HepG2 (cell line): Measurements from ENCODE around the gene ZNF276. TPM values are rescaled to one million over a fixed set of nuclear protein-coding genes. Genes with fewer than 3 reads are reported as not detected.

ENCODE experiments used
- CENPX ChIP-seq: sonication (generic); formaldehyde crosslinking; IDR thresholded peaks from 2 replicates; pipeline ENCODE4 v1.9.0; 2021; ENCODE audit warnings: mild to moderate bottlenecking, missing genetic modification reagents, moderate library complexity
- CHCHD3 ChIP-seq: sonication (generic); formaldehyde crosslinking; IDR thresholded peaks from 2 replicates; pipeline ENCODE4 v1.8.0; 2022; ENCODE audit warnings: mild to moderate bottlenecking, missing genetic modification reagents, moderate library complexity
- ERF ChIP-seq: IDR thresholded peaks from 2 replicates; pipeline ENCODE4 v1.6.1; 2018; ENCODE audit warnings: missing biosample characterization, missing genetic modification reagents
- GPN1 ChIP-seq: sonication (generic); formaldehyde crosslinking; IDR thresholded peaks from 2 replicates; pipeline ENCODE4 v1.5.1; 2020; ENCODE audit warnings: missing genetic modification reagents, borderline replicate concordance
- HES4 ChIP-seq: sonication (generic); formaldehyde crosslinking; IDR thresholded peaks from 2 replicates; pipeline ENCODE4 v1.9.0; 2021; ENCODE audit warnings: mild to moderate bottlenecking, missing genetic modification reagents, borderline replicate concordance
- PAF1 ChIP-seq: IDR thresholded peaks from 2 replicates; pipeline ENCODE4 v1.6.1; 2016; ENCODE audit warnings: missing genetic modification reagents, missing compliant biosample characterization
- REL ChIP-seq: sonication (generic); formaldehyde crosslinking; conservative IDR thresholded peaks from 2 replicates; pipeline ENCODE4 v1.8.0; 2022; ENCODE audit warnings: mild to moderate bottlenecking, missing genetic modification reagents, moderate library complexity
- SSRP1 ChIP-seq: IDR thresholded peaks from 2 replicates; pipeline ENCODE4 v1.6.1; 2016; ENCODE audit warnings: control low read depth
- ZBTB1 ChIP-seq: sonication (generic); formaldehyde crosslinking; IDR thresholded peaks from 2 replicates; pipeline ENCODE4 v1.4.0; 2020; ENCODE audit warnings: missing genetic modification reagents, borderline replicate concordance
- ZC3H4 ChIP-seq: sonication (generic); formaldehyde crosslinking; IDR thresholded peaks from 2 replicates; pipeline ENCODE4 v1.4.0; 2020; ENCODE audit warnings: missing genetic modification reagents, borderline replicate concordance
- ZFP36L1 ChIP-seq: sonication (generic); formaldehyde crosslinking; IDR thresholded peaks from 2 replicates; pipeline ENCODE4 v1.8.0; 2022; ENCODE audit warnings: mild to moderate bottlenecking, missing genetic modification reagents, moderate library complexity
- ZNF296 ChIP-seq: sonication (generic); formaldehyde crosslinking; conservative IDR thresholded peaks from 2 replicates; pipeline ENCODE4 v1.5.0; 2020; ENCODE audit warnings: mild to moderate bottlenecking, missing genetic modification reagents
- ZNF326 ChIP-seq: sonication (generic); formaldehyde crosslinking; IDR thresholded peaks from 2 replicates; pipeline ENCODE4 v1.4.0; 2020; ENCODE audit warnings: missing genetic modification reagents, borderline replicate concordance
- ZNF451 ChIP-seq: sonication (generic); formaldehyde crosslinking; IDR thresholded peaks from 2 replicates; pipeline ENCODE4 v1.5.0; 2020; ENCODE audit warnings: mild to moderate bottlenecking, missing genetic modification reagents
- polyA plus RNA-seq, 8 experiments: library from polyadenylated mRNA; depleted of rRNA in 3 of 8; stranded (reverse) in 7 of 8; unstranded in 1 of 8; fragments of >200 nt; fragmentation: Illumina TruSeq in 4 of 8; extraction: Trizol in 4 of 8; gene quantifications; 2 replicates each; pipeline versions ENCODE4 v1.2.1 to v1.2.3, GENCODE V29; 2011 to 2016; ENCODE audit warnings: low read depth in 4 of 8, missing spikeins in 1 of 8, mixed read lengths in 1 of 8; ENCODE audit not compliant: insufficient read depth in 1 of 8
- total RNA-seq, 5 experiments: library from RNA; depleted of rRNA; stranded (reverse); fragments of >200 nt; fragmentation: Illumina TruSeq; extraction: Trizol; gene quantifications; 2 replicates each; pipeline ENCODE4 v1.2.3, GENCODE V29; 2016; ENCODE audit warnings: low read depth in 1 of 5
- TF ChIP-seq, protein P1 (sequence below): IDR thresholded peaks from 2 replicates; pipeline ENCODE4 v1.4.0; 2020; ENCODE audit warnings: mild to moderate bottlenecking, missing genetic modification reagents
- TF ChIP-seq, protein P2 (sequence below): IDR thresholded peaks from 2 replicates; pipeline ENCODE4 v1.6.1; 2016; ENCODE audit warnings: low read depth, borderline replicate concordance
- TF ChIP-seq, protein P3 (sequence below): sonication (generic); formaldehyde crosslinking; IDR thresholded peaks from 2 replicates; pipeline ENCODE4 v1.4.0; 2020; ENCODE audit warnings: missing genetic modification reagents, borderline replicate concordance
- TF ChIP-seq, protein P4 (sequence below): sonication (generic); formaldehyde crosslinking; IDR thresholded peaks from 2 replicates; pipeline ENCODE4 v1.4.0; 2020; ENCODE audit warnings: mild to moderate bottlenecking, missing genetic modification reagents
- TF ChIP-seq, protein P5 (sequence below): sonication (generic); formaldehyde crosslinking; IDR thresholded peaks from 2 replicates; pipeline ENCODE4 v1.9.0; 2021; ENCODE audit warnings: missing genetic modification reagents, borderline replicate concordance

ZNF276 gene
- total and polyA plus RNA-seq, 2 of the 13 experiments (the other 11 are each of a cell fraction or from before 2014, with no cell fraction given) = 17.7 to 18.0 TPM

DNA sequence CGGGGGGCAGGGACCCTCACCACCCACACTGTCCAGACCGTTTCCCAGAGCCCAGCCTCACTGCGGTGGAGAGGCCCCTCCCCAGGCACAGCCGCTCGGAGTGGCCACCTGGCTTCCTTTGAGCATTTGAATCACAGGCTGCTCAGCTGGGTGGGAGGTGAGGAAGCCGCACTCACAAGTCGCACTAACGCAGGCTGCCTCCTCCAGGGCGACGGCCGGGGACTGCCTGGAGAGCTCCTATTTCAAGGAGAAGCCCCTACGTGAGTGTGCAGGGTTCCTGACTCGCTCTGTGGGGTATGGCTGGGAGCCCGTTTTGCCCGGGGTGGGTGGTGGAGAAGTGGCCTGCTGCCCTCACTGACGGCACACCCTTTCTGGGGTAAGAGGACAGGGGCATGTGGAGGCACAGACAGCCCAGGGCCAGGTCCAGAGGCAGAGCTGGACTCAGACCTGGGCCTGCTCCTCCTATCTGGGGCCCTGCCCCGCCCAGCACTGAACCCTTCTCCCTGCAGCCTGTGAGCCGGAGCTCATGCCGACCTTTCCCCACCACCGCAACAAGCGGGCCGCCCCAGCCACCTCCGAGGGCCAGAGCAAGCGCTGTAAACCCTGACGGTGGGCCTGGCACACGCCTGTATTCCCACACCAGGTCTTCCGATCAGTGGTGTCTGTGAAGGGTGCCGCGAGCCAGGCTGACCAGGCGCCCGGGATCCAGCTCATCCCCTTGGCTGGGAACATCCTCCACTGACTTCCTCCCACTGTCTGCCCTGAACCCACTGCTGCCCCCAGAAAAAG is 26.1 kb upstream of the ZNF276 start (continued):
- TF ChIP-seq ZC3H4 (CRISPR knock-in tag) (peak; percentile 34; the same call in 1 of the 2 replicates), HES4 (no peak), ZNF326 (CRISPR knock-in tag) (peak; percentile 53; the same call in 1 of the 2 replicates), SSRP1 (CRISPR knock-in tag) (no peak; the same call in 1 of the 2 replicates), CHCHD3 (no peak; the same call in none of the 2 replicates), REL (CRISPR knock-in tag) (no peak), ZBTB1 (CRISPR knock-in tag) (no peak), GPN1 (no peak), PAF1 (CRISPR knock-in tag) (no peak; the same call in 1 of the 2 replicates), ZNF296 (CRISPR knock-in tag) (0 out of 2 replicates have a peak, but pooled peaks have one; percentile 54), ZNF451 (no peak; the same call in 1 of the 2 replicates), ERF (peak; percentile 62), CENPX (no peak), ZFP36L1 (CRISPR knock-in tag) (no peak)
- TF ChIP-seq, protein P1, sequence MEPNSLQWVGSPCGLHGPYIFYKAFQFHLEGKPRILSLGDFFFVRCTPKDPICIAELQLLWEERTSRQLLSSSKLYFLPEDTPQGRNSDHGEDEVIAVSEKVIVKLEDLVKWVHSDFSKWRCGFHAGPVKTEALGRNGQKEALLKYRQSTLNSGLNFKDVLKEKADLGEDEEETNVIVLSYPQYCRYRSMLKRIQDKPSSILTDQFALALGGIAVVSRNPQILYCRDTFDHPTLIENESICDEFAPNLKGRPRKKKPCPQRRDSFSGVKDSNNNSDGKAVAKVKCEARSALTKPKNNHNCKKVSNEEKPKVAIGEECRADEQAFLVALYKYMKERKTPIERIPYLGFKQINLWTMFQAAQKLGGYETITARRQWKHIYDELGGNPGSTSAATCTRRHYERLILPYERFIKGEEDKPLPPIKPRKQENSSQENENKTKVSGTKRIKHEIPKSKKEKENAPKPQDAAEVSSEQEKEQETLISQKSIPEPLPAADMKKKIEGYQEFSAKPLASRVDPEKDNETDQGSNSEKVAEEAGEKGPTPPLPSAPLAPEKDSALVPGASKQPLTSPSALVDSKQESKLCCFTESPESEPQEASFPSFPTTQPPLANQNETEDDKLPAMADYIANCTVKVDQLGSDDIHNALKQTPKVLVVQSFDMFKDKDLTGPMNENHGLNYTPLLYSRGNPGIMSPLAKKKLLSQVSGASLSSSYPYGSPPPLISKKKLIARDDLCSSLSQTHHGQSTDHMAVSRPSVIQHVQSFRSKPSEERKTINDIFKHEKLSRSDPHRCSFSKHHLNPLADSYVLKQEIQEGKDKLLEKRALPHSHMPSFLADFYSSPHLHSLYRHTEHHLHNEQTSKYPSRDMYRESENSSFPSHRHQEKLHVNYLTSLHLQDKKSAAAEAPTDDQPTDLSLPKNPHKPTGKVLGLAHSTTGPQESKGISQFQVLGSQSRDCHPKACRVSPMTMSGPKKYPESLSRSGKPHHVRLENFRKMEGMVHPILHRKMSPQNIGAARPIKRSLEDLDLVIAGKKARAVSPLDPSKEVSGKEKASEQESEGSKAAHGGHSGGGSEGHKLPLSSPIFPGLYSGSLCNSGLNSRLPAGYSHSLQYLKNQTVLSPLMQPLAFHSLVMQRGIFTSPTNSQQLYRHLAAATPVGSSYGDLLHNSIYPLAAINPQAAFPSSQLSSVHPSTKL (CRISPR knock-in tag) = no peak
- TF ChIP-seq, protein P2, sequence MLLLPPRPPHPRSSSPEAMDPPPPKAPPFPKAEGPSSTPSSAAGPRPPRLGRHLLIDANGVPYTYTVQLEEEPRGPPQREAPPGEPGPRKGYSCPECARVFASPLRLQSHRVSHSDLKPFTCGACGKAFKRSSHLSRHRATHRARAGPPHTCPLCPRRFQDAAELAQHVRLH (CRISPR knock-in tag) = peak; percentile 60; the same call in 1 of the 2 replicates
- TF ChIP-seq, protein P3, sequence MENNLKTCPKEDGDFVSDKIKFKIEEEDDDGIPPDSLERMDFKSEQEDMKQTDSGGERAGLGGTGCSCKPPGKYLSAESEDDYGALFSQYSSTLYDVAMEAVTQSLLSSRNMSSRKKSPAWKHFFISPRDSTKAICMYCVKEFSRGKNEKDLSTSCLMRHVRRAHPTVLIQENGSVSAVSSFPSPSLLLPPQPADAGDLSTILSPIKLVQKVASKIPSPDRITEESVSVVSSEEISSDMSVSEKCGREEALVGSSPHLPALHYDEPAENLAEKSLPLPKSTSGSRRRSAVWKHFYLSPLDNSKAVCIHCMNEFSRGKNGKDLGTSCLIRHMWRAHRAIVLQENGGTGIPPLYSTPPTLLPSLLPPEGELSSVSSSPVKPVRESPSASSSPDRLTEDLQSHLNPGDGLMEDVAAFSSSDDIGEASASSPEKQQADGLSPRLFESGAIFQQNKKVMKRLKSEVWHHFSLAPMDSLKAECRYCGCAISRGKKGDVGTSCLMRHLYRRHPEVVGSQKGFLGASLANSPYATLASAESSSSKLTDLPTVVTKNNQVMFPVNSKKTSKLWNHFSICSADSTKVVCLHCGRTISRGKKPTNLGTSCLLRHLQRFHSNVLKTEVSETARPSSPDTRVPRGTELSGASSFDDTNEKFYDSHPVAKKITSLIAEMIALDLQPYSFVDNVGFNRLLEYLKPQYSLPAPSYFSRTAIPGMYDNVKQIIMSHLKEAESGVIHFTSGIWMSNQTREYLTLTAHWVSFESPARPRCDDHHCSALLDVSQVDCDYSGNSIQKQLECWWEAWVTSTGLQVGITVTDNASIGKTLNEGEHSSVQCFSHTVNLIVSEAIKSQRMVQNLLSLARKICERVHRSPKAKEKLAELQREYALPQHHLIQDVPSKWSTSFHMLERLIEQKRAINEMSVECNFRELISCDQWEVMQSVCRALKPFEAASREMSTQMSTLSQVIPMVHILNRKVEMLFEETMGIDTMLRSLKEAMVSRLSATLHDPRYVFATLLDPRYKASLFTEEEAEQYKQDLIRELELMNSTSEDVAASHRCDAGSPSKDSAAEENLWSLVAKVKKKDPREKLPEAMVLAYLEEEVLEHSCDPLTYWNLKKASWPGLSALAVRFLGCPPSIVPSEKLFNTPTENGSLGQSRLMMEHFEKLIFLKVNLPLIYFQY (CRISPR knock-in tag) = no peak; the same call in 1 of the 2 replicates
- TF ChIP-seq, protein P4, sequence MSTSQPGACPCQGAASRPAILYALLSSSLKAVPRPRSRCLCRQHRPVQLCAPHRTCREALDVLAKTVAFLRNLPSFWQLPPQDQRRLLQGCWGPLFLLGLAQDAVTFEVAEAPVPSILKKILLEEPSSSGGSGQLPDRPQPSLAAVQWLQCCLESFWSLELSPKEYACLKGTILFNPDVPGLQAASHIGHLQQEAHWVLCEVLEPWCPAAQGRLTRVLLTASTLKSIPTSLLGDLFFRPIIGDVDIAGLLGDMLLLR (CRISPR knock-in tag) = peak; percentile 17; the same call in 1 of the 2 replicates
- TF ChIP-seq, protein P5, sequence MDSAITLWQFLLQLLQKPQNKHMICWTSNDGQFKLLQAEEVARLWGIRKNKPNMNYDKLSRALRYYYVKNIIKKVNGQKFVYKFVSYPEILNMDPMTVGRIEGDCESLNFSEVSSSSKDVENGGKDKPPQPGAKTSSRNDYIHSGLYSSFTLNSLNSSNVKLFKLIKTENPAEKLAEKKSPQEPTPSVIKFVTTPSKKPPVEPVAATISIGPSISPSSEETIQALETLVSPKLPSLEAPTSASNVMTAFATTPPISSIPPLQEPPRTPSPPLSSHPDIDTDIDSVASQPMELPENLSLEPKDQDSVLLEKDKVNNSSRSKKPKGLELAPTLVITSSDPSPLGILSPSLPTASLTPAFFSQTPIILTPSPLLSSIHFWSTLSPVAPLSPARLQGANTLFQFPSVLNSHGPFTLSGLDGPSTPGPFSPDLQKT (CRISPR knock-in tag) = 0 out of 2 replicates have a peak, but pooled peaks have one; percentile 35
